ENCODE measurements around the gene SPACDR.

The SPACDR gene

GRCh38 chr7:100411101-100411500, 53.0 kb downstream of the SPACDR start:
- DNase-seq: no peak

DNA sequence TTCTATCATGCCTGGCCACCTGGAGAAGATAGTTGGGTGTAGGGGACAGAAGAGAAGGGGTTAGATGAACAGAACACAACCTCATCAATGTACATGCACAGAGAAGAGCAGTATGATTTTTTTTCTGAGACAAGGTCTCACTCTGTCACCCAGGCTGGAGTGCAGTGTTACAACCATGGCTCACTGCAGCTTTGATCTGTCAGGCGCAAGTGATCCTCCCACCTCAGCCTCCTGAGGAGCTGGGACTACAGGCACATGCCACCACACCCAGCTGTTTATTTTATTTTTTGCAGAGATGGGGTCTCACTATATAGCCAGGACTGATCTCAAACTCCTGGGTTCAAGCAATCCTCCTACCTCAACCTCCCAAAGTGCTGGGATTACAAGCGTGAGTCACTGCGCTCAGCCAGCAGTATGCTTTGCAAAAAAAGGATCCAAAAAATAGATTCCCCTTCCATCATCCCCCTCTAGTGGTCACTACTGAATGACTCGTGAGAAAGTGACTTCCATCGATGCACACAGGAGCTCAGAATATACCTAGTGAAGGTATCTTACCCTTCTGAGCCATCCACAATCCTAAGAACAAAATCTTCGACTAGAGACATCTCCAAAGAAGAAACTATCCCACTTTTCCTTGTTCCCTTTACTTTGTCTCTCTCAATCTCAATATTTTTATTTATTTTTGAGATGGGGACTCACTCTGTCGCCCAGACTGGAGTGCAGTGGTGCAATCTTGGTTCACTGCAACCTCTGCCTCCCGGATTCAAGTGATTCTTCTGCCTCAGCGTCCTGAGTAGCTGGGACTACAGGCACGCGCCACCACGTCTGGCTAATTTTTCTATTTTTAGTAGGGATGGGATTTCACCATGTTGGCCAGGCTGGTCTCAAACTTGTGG, 56.5 kb downstream of the SPACDR start:
- peak; percentile 52 for DNase-seq

- no peak for DNase-seq
Measured at GRCh38 chr7:100406767-100407166, 57.3 kb downstream of the SPACDR start.

Measured in right kidney (tissue), 1 donor.